Body of pancreas (tissue), 4 donors: Measurements from ENCODE around the gene S100A2. TPM values are rescaled to one million over a fixed set of nuclear protein-coding genes. Genes with fewer than 3 reads are reported as not detected.
A peak's percentile ranks its signal among the peaks of the same experiment; 100 is the strongest.

ENCODE experiments used
- ATAC-seq: fragments of 150-250 bp; one replicate; pipeline ENCODE4 v1.9.1; 2016
- DNase-seq, 4 donors: peaks; one replicate each; pipeline ENCODE4 v3.0.0-alpha.2; 2019
- H3K27ac ChIP-seq, 4 donors: fragments of 200-600 bp; sonication (generic); 1 replicate in 3 of 4; 2 replicates in 1 of 4; pipeline versions ENCODE4 v1.5.1 to v1.6.1; 2016 to 2019; ENCODE audit warnings: mild to moderate bottlenecking in 1 of 4, mixed read lengths in 1 of 4, moderate library complexity in 1 of 4
- H3K27me3 ChIP-seq, 2 donors: fragments of 200-600 bp; sonication (generic); one replicate each; pipeline ENCODE4 v1.6.0; 2016; ENCODE audit warnings: mild to moderate bottlenecking in 1 of 2
- H3K36me3 ChIP-seq, 2 donors: fragments of 200-600 bp; sonication (generic); replicated peaks in 1 of 2; 2 replicates each; pipeline ENCODE4 v1.5.1; 2016; ENCODE audit warnings: low read depth in 2 of 2; ENCODE audit not compliant: insufficient read depth in 1 of 2
- H3K4me1 ChIP-seq: fragments of 200-600 bp; sonication (generic); one replicate; pipeline ENCODE4 v1.6.0; 2016
- H3K4me3 ChIP-seq, 2 donors: fragments of 200-600 bp; sonication (generic); 1 replicate in 1 of 2; 2 replicates in 1 of 2; pipeline ENCODE4 v1.5.1; 2016 to 2019
- H3K9me3 ChIP-seq, 3 donors: fragments of 200-600 bp; sonication (generic); 1 replicate in 2 of 3; 2 replicates in 1 of 3; pipeline ENCODE4 v1.5.1; 2016
- CTCF ChIP-seq, 7 experiments: fragments of 450-650 bp in 4 of 7; fragments of 200-600 bp in 3 of 7; sonication (generic) in 3 of 7; IDR thresholded peaks; one replicate each; pipeline ENCODE4 v1.5.1; 2016 to 2019; ENCODE audit warnings: antibody characterized with exemption in 7 of 7
- POLR2A ChIP-seq, 3 donors: fragments of 450-650 bp; IDR thresholded peaks; one replicate each; pipeline ENCODE4 v1.6.1; 2016; ENCODE audit warnings: antibody characterized with exemption in 3 of 3, mild to moderate bottlenecking in 2 of 3
- WGBS, 2 donors: methylation state at CpG; one replicate each; pipeline ENCODE4 v1.1.5; 2017; 5-methylcytosine and 5-hydroxymethylcytosine counted together
- intact Hi-C: fragments of 100-400 bp; cut with DNase I; formaldehyde crosslinking; loops from one replicate; pipeline ENCODE4 v1.15.1; 2023
- total RNA-seq, 2 donors: library from RNA; depleted of rRNA; stranded (reverse); fragments of >200 nt; gene quantifications; one replicate each; pipeline ENCODE4 v1.1.0, GENCODE V29; 2016

Gene S100A2
- total RNA-seq, 2 donors from 2014 or later, result not detected

- intact Hi-C loops, result no loop called here
- Histone ChIP-seq H3K4me3 (no peak overlapping the region), H3K4me1 (no peaks in the 10 kb centered on the region), H3K27me3 (no peaks in the 10 kb centered on the region), H3K27ac (no peak overlapping the region), H3K9me3 (no peaks in the 10 kb centered on the region), H3K36me3 (no peaks in the 10 kb centered on the region)
- TF ChIP-seq CTCF (IDR thresholded peaks at IDR 0.05), result no peak
- no peak for TF ChIP-seq POLR2A (IDR thresholded peaks at IDR 0.05)
- ATAC-seq (no peak), DNase-seq (no peak)
- 91 to 97% methylated on average over 2 of the region's 2 CpGs for WGBS, 2 donors
Observed at GRCh38 chr1:153560241-153560640, 5.4 kb downstream of the S100A2 start.

- intact Hi-C loops, result no loop called here
- no peak overlapping the region for H3K4me3 ChIP-seq
Observed at GRCh38 chr1:153557877-153558276, 7.8 kb downstream of the S100A2 start.

GRCh38 chr1:153556348-153556747 is 9.3 kb downstream of the S100A2 start:
- 70 to 85% methylated on average over 1 of the region's 1 CpG for WGBS, 2 donors
- intact Hi-C loops, result no loop called here
- H3K27me3 ChIP-seq, result no peaks in the 10 kb centered on the region
- H3K27ac ChIP-seq, result no peak overlapping the region
- no peaks in the 10 kb centered on the region for H3K36me3 ChIP-seq
- H3K9me3 ChIP-seq, result no peaks in the 10 kb centered on the region
- DNase-seq, result no peak
- no peak for ATAC-seq
- peaks cover 11% of the 10 kb centered on the region for H3K4me1 ChIP-seq
- H3K4me3 ChIP-seq, result no peak overlapping the region
- TF ChIP-seq CTCF (IDR thresholded peaks at IDR 0.05), result no peak
- no peak for TF ChIP-seq POLR2A (IDR thresholded peaks at IDR 0.05)

More at GRCh38 chr1:153557877-153558276, 7.8 kb downstream of the S100A2 start:
- no peak for DNase-seq
- Histone ChIP-seq H3K9me3 (no peaks in the 10 kb centered on the region), H3K36me3 (no peaks in the 10 kb centered on the region), H3K27ac (no peak overlapping the region), H3K4me1 (peaks cover 11% of the 10 kb centered on the region), H3K27me3 (no peaks in the 10 kb centered on the region)
- TF ChIP-seq CTCF (IDR thresholded peaks at IDR 0.05) (no peak), POLR2A (IDR thresholded peaks at IDR 0.05) (no peak)
- no peak for ATAC-seq
- 87 to 93% methylated on average over 3 of the region's 3 CpGs for WGBS, 2 donors

- H3K36me3 ChIP-seq, result no peaks in the 10 kb centered on the region
- 55 to 59% methylated on average over 2 of the region's 2 CpGs for WGBS, 2 donors
- H3K4me3 ChIP-seq, result no peak overlapping the region
- no peaks in the 10 kb centered on the region for H3K27me3 ChIP-seq
- TF ChIP-seq POLR2A (IDR thresholded peaks at IDR 0.05) (no peak), CTCF (IDR thresholded peaks at IDR 0.05) (no peak)
- DNase-seq (no peak), ATAC-seq (peak; percentile 54)
- H3K9me3 ChIP-seq, result no peaks in the 10 kb centered on the region
- H3K4me1 ChIP-seq, result peaks cover 19% of the 10 kb centered on the region
- H3K27ac ChIP-seq, result peak overlapping the region in 3 of 4 donors; percentile 52 to 60 (median 59)
- intact Hi-C loops, result no loop called here
Observed at GRCh38 chr1:153553830-153554541, 11.7 kb downstream of the S100A2 start.

GRCh38 chr1:153553096-153553495 is 12.5 kb downstream of the S100A2 start:
- no peak for TF ChIP-seq CTCF (IDR thresholded peaks at IDR 0.05)
- no peak for TF ChIP-seq POLR2A (IDR thresholded peaks at IDR 0.05)
- DNase-seq, result no peak
- Histone ChIP-seq H3K36me3 (no peaks in the 10 kb centered on the region), H3K27me3 (no peaks in the 10 kb centered on the region), H3K9me3 (no peaks in the 10 kb centered on the region), H3K27ac (peak overlapping the region in 1 of 4 donors; percentile 52), H3K4me1 (peaks cover 27% of the 10 kb centered on the region), H3K4me3 (no peak overlapping the region)
- intact Hi-C loops, result no loop called here
- 83 to 90% methylated on average over 12 of the region's 12 CpGs for WGBS, 2 donors
- no peak for ATAC-seq
